HEK293 (cell line): ENCODE results near the gene NAXE.

Experiments
- IKZF3 ChIP-seq: fragments of 450-650 bp; IDR thresholded peaks from 2 replicates; pipeline ENCODE4 v1.5.0; 2018; ENCODE audit warnings: missing biosample characterization, mild to moderate bottlenecking, missing genetic modification characterization, moderate library complexity
- KLF17 ChIP-seq: fragments of 450-650 bp; formaldehyde crosslinking; IDR thresholded peaks from 2 replicates; pipeline ENCODE4 v1.5.1; 2016; ENCODE audit warnings: missing biosample characterization, missing genetic modification characterization
- KLF9 ChIP-seq: fragments of 450-650 bp; formaldehyde crosslinking; IDR thresholded peaks from 2 replicates; pipeline ENCODE4 v1.5.1; 2016; ENCODE audit warnings: missing biosample characterization, missing genetic modification characterization, low read depth
- REPIN1 ChIP-seq: fragments of 450-650 bp; formaldehyde crosslinking; IDR thresholded peaks from 2 replicates; pipeline ENCODE4 v1.5.1; 2017; ENCODE audit warnings: missing biosample characterization, missing genetic modification characterization, low read depth
- REST ChIP-seq: fragments of 450-650 bp; formaldehyde crosslinking; IDR thresholded peaks from 2 replicates; pipeline ENCODE4 v1.5.1; 2016; ENCODE audit warnings: missing biosample characterization, missing genetic modification characterization
- SP7 ChIP-seq: fragments of 450-650 bp; formaldehyde crosslinking; IDR thresholded peaks from 2 replicates; pipeline ENCODE4 v1.5.1; 2016; ENCODE audit warnings: missing biosample characterization, missing genetic modification characterization
- ZBTB10 ChIP-seq: fragments of 450-650 bp; formaldehyde crosslinking; IDR thresholded peaks from 2 replicates; pipeline ENCODE4 v1.5.1; 2016; ENCODE audit warnings: missing biosample characterization, missing genetic modification characterization
- ZBTB17 ChIP-seq: fragments of 450-650 bp; formaldehyde crosslinking; IDR thresholded peaks from 2 replicates; pipeline ENCODE4 v1.5.1; 2016; ENCODE audit warnings: missing biosample characterization, missing genetic modification characterization
- ZFP69B ChIP-seq: fragments of 450-650 bp; formaldehyde crosslinking; IDR thresholded peaks from 2 replicates; pipeline ENCODE4 v1.5.1; 2016; ENCODE audit warnings: missing biosample characterization, missing genetic modification characterization
- ZNF48 ChIP-seq: fragments of 450-650 bp; formaldehyde crosslinking; IDR thresholded peaks from 2 replicates; pipeline ENCODE4 v1.5.1; 2016; ENCODE audit warnings: missing biosample characterization, missing genetic modification characterization
- ZNF501 ChIP-seq: fragments of 450-650 bp; formaldehyde crosslinking; IDR thresholded peaks from 2 replicates; pipeline ENCODE4 v1.5.1; 2016; ENCODE audit warnings: missing biosample characterization, missing genetic modification characterization
- ZNF514 ChIP-seq: fragments of 450-650 bp; formaldehyde crosslinking; IDR thresholded peaks from 2 replicates; pipeline ENCODE4 v1.5.1; 2016; ENCODE audit warnings: missing biosample characterization, missing genetic modification characterization
- ZNF544 ChIP-seq: fragments of 450-650 bp; formaldehyde crosslinking; IDR thresholded peaks from 2 replicates; pipeline ENCODE4 v1.5.0; 2017; ENCODE audit warnings: missing biosample characterization, missing genetic modification characterization
- ZNF580 ChIP-seq: fragments of 450-650 bp; formaldehyde crosslinking; IDR thresholded peaks from 2 replicates; pipeline ENCODE4 v1.5.1; 2016; ENCODE audit warnings: missing biosample characterization, missing genetic modification characterization
- ZNF600 ChIP-seq: fragments of 450-650 bp; formaldehyde crosslinking; IDR thresholded peaks from 2 replicates; pipeline ENCODE4 v1.5.1; 2016; ENCODE audit warnings: missing biosample characterization, missing genetic modification characterization
- ZNF629 ChIP-seq: fragments of 450-650 bp; formaldehyde crosslinking; IDR thresholded peaks from 2 replicates; pipeline ENCODE4 v1.5.1; 2017; ENCODE audit warnings: missing biosample characterization, missing genetic modification characterization
- ZNF660 ChIP-seq: fragments of 450-650 bp; IDR thresholded peaks from 2 replicates; pipeline ENCODE4 v1.5.1; 2018; ENCODE audit warnings: missing biosample characterization, mild to moderate bottlenecking, missing genetic modification characterization
- ZNF768 ChIP-seq: fragments of 450-650 bp; formaldehyde crosslinking; IDR thresholded peaks from 2 replicates; pipeline ENCODE4 v1.5.1; 2018; ENCODE audit warnings: missing biosample characterization, mild to moderate bottlenecking, missing genetic modification characterization
- ZNF792 ChIP-seq: fragments of 450-650 bp; formaldehyde crosslinking; IDR thresholded peaks from 2 replicates; pipeline ENCODE4 v1.5.1; 2016; ENCODE audit warnings: missing biosample characterization, missing genetic modification characterization
- ZNF843 ChIP-seq: fragments of 450-650 bp; formaldehyde crosslinking; IDR thresholded peaks from 2 replicates; pipeline ENCODE4 v1.5.1; 2016; ENCODE audit warnings: missing biosample characterization, missing genetic modification characterization
- ZSCAN30 ChIP-seq: fragments of 450-650 bp; IDR thresholded peaks from 2 replicates; pipeline ENCODE4 v1.5.1; 2018; ENCODE audit warnings: missing biosample characterization, mild to moderate bottlenecking, missing genetic modification characterization, moderate library complexity
- ZXDB ChIP-seq: fragments of 450-650 bp; formaldehyde crosslinking; IDR thresholded peaks from 2 replicates; pipeline ENCODE4 v1.5.1; 2016; ENCODE audit warnings: missing biosample characterization, missing genetic modification characterization
- TF ChIP-seq, protein P1 (sequence below): fragments of 450-650 bp; formaldehyde crosslinking; IDR thresholded peaks from 2 replicates; pipeline ENCODE4 v1.5.1; 2016; ENCODE audit warnings: missing biosample characterization, missing genetic modification characterization
- TF ChIP-seq, protein P2 (sequence below): fragments of 450-650 bp; formaldehyde crosslinking; IDR thresholded peaks from 2 replicates; pipeline ENCODE4 v1.5.1; 2016; ENCODE audit warnings: missing biosample characterization, missing genetic modification characterization
- TF ChIP-seq, protein P3 (sequence below): fragments of 450-650 bp; formaldehyde crosslinking; IDR thresholded peaks from 2 replicates; pipeline ENCODE4 v1.5.1; 2016; ENCODE audit warnings: missing biosample characterization, missing genetic modification characterization

Gene NAXE

DNA sequence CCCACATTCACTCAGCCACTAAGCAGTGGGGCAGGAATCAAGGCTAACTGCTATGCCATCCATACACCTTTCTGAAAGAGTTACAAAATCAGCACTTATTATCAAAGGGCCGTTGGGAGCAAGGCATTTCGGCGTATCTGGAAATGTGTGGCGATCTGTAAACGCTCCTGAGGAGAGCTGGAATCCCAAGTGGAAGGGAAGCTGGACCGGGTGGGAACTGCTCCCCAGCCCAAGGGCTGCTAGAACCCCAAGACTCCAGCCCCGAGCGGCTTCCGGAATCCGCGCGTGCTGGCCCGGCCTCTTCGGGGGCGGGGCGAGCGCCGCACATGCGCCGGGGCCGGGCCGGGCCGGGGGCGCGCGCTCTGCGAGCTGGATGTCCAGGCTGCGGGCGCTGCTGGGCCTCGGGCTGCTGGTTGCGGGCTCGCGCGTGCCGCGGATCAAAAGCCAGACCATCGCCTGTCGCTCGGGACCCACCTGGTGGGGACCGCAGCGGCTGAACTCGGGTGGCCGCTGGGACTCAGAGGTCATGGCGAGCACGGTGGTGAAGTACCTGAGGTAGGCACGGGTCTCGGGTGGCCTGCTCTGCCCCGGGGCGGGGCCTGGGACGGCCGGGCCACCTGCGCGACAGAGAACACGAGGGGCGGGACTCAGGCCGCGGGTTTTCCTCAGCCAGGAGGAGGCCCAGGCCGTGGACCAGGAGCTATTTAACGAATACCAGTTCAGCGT, at the start of gene NAXE (continued):
- TF ChIP-seq ZBTB10 (tag by site-specific recombination), result peak; percentile 82; the same call in 1 of the 2 replicates
- TF ChIP-seq ZNF514 (tag by site-specific recombination), result no peak
- TF ChIP-seq ZNF501 (tag by site-specific recombination), result peak; percentile 77; the same call in 1 of the 2 replicates
- TF ChIP-seq ZNF629 (tag by site-specific recombination), result peak; percentile 50; the same call in 1 of the 2 replicates
- peak; percentile 12; the same call in 1 of the 2 replicates for TF ChIP-seq ZNF580 (tag by site-specific recombination)
- no peak for TF ChIP-seq ZNF544
- TF ChIP-seq, protein P1, sequence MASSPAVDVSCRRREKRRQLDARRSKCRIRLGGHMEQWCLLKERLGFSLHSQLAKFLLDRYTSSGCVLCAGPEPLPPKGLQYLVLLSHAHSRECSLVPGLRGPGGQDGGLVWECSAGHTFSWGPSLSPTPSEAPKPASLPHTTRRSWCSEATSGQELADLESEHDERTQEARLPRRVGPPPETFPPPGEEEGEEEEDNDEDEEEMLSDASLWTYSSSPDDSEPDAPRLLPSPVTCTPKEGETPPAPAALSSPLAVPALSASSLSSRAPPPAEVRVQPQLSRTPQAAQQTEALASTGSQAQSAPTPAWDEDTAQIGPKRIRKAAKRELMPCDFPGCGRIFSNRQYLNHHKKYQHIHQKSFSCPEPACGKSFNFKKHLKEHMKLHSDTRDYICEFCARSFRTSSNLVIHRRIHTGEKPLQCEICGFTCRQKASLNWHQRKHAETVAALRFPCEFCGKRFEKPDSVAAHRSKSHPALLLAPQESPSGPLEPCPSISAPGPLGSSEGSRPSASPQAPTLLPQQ (tag by site-specific recombination), result peak; percentile 95
- TF ChIP-seq ZXDB (tag by site-specific recombination), result peak; percentile 65
- peak; percentile 7; the same call in 1 of the 2 replicates for TF ChIP-seq SP7 (tag by site-specific recombination)
- TF ChIP-seq REPIN1, result no peak
- peak; percentile 40; the same call in 1 of the 2 replicates for TF ChIP-seq KLF17
- TF ChIP-seq REST (tag by site-specific recombination), result no peak
- peak; percentile 39; the same call in 1 of the 2 replicates for TF ChIP-seq IKZF3
- TF ChIP-seq ZBTB17 (tag by site-specific recombination), result peak; percentile 60
- 0 out of 2 replicates have a peak, but pooled peaks have one; percentile 65 for TF ChIP-seq ZNF660 (tag by site-specific recombination)
- TF ChIP-seq ZNF768 (tag by site-specific recombination), result no peak
- TF ChIP-seq ZNF792 (tag by site-specific recombination), result no peak
- peak; percentile 61; the same call in 1 of the 2 replicates for TF ChIP-seq KLF9 (tag by site-specific recombination)
- TF ChIP-seq ZNF48, result no peak
- peak; percentile 91 for TF ChIP-seq ZFP69B (tag by site-specific recombination)
- TF ChIP-seq ZNF600, result peak; percentile 89
- TF ChIP-seq, protein P2, sequence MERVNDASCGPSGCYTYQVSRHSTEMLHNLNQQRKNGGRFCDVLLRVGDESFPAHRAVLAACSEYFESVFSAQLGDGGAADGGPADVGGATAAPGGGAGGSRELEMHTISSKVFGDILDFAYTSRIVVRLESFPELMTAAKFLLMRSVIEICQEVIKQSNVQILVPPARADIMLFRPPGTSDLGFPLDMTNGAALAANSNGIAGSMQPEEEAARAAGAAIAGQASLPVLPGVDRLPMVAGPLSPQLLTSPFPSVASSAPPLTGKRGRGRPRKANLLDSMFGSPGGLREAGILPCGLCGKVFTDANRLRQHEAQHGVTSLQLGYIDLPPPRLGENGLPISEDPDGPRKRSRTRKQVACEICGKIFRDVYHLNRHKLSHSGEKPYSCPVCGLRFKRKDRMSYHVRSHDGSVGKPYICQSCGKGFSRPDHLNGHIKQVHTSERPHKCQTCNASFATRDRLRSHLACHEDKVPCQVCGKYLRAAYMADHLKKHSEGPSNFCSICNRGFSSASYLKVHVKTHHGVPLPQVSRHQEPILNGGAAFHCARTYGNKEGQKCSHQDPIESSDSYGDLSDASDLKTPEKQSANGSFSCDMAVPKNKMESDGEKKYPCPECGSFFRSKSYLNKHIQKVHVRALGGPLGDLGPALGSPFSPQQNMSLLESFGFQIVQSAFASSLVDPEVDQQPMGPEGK (tag by site-specific recombination), result peak; percentile 48; the same call in 1 of the 2 replicates
- peak; percentile 71; the same call in 1 of the 2 replicates for TF ChIP-seq ZSCAN30
- peak; percentile 13; the same call in 1 of the 2 replicates for TF ChIP-seq ZNF843 (tag by site-specific recombination)
- TF ChIP-seq, protein P3, sequence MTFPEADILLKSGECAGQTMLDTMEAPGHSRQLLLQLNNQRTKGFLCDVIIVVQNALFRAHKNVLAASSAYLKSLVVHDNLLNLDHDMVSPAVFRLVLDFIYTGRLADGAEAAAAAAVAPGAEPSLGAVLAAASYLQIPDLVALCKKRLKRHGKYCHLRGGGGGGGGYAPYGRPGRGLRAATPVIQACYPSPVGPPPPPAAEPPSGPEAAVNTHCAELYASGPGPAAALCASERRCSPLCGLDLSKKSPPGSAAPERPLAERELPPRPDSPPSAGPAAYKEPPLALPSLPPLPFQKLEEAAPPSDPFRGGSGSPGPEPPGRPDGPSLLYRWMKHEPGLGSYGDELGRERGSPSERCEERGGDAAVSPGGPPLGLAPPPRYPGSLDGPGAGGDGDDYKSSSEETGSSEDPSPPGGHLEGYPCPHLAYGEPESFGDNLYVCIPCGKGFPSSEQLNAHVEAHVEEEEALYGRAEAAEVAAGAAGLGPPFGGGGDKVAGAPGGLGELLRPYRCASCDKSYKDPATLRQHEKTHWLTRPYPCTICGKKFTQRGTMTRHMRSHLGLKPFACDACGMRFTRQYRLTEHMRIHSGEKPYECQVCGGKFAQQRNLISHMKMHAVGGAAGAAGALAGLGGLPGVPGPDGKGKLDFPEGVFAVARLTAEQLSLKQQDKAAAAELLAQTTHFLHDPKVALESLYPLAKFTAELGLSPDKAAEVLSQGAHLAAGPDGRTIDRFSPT (tag by site-specific recombination), result peak; percentile 67
